H9 (cell line): ENCODE results near the gene STRN. TPM values are rescaled to one million over a fixed set of nuclear protein-coding genes. Genes with fewer than 3 reads are reported as not detected.

Experiments used
- DNase-seq: peaks from one replicate; pipeline ENCODE4 v3.0.0-alpha.2; 2017
- H2AFZ ChIP-seq: one replicate; pipeline ENCODE4 v1.6.1; 2013; ENCODE audit warnings: mild to moderate bottlenecking, low read length, control low read depth, moderate library complexity
- H2AK5ac ChIP-seq: 2 replicates; pipeline ENCODE4 v1.6.1; 2013; ENCODE audit warnings: low read length, control low read depth, mixed read lengths; ENCODE audit not compliant: insufficient read length
- H2BK120ac ChIP-seq: one replicate; pipeline ENCODE4 v1.6.1; 2013; ENCODE audit warnings: low read depth, mild to moderate bottlenecking, low read length, control low read depth, inconsistent platforms; ENCODE audit not compliant: poor library complexity, severe bottlenecking
- H2BK12ac ChIP-seq: 2 replicates; pipeline ENCODE4 v1.6.1; 2013; ENCODE audit warnings: low read length, control low read depth, mixed read lengths, low read depth; ENCODE audit not compliant: insufficient read length
- H2BK15ac ChIP-seq: 2 replicates; pipeline ENCODE4 v1.6.1; 2013; ENCODE audit warnings: low read depth, low read length, control low read depth
- H2BK20ac ChIP-seq: one replicate; pipeline ENCODE4 v1.6.1; 2013; ENCODE audit warnings: low read depth, mild to moderate bottlenecking, low read length, control low read depth, inconsistent platforms; ENCODE audit not compliant: poor library complexity, severe bottlenecking
- H2BK5ac ChIP-seq: 2 replicates; pipeline ENCODE4 v1.6.1; 2013; ENCODE audit warnings: low read length, control low read depth, mixed read lengths; ENCODE audit not compliant: insufficient read length
- H3K14ac ChIP-seq: 2 replicates; pipeline ENCODE4 v1.6.1; 2013; ENCODE audit warnings: low read length, control low read depth; ENCODE audit not compliant: insufficient read depth
- H3K18ac ChIP-seq: 2 replicates; pipeline ENCODE4 v1.6.1; 2013; ENCODE audit warnings: low read depth, mild to moderate bottlenecking, mixed read lengths, low read length, control low read depth; ENCODE audit not compliant: insufficient read length
- H3K23ac ChIP-seq: 2 replicates; pipeline ENCODE4 v1.6.1; 2013; ENCODE audit warnings: low read length, control low read depth, mixed read lengths, low read depth; ENCODE audit not compliant: insufficient read length
- H3K23me2 ChIP-seq: 2 replicates; pipeline ENCODE4 v1.6.1; 2013; ENCODE audit warnings: low read depth, mild to moderate bottlenecking, mixed read lengths, low read length, control low read depth; ENCODE audit not compliant: insufficient read length, poor library complexity, severe bottlenecking
- H3K27ac ChIP-seq: 2 replicates; pipeline ENCODE4 v1.5.1; 2013; ENCODE audit warnings: low read length, control low read depth, mixed read lengths, low read depth; ENCODE audit not compliant: insufficient read length
- H3K27me3 ChIP-seq: 2 replicates; pipeline ENCODE4 v1.6.1; 2013; ENCODE audit warnings: low read length, control low read depth, inconsistent platforms; ENCODE audit not compliant: insufficient read depth
- H3K4ac ChIP-seq: 2 replicates; pipeline ENCODE4 v1.6.1; 2013; ENCODE audit warnings: low read depth, mild to moderate bottlenecking, control low read depth, inconsistent platforms, low read length, moderate library complexity
- H3K4me1 ChIP-seq: 2 replicates; pipeline ENCODE4 v1.6.1; 2013; ENCODE audit warnings: low read length, control low read depth, inconsistent platforms; ENCODE audit not compliant: insufficient read depth
- H3K4me2 ChIP-seq: 2 replicates; pipeline ENCODE4 v1.6.1; 2013; ENCODE audit warnings: low read length, control low read depth, mixed read lengths; ENCODE audit not compliant: insufficient read length, insufficient read depth
- H3K56ac ChIP-seq: 2 replicates; pipeline ENCODE4 v1.6.1; 2013; ENCODE audit warnings: low read depth, mild to moderate bottlenecking, mixed read lengths, low read length, control low read depth; ENCODE audit not compliant: insufficient read length
- H3K79me1 ChIP-seq: 2 replicates; pipeline ENCODE4 v1.6.1; 2013; ENCODE audit warnings: low read depth, mild to moderate bottlenecking, moderate library complexity, low read length, control low read depth, inconsistent platforms; ENCODE audit not compliant: insufficient read depth, poor library complexity, severe bottlenecking
- H3K79me2 ChIP-seq: 2 replicates; pipeline ENCODE4 v1.6.1; 2013; ENCODE audit warnings: low read length, control low read depth, inconsistent platforms; ENCODE audit not compliant: insufficient read depth
- H3K9ac ChIP-seq: 2 replicates; pipeline ENCODE4 v1.6.1; 2013; ENCODE audit warnings: low read length, control low read depth, mixed read lengths; ENCODE audit not compliant: insufficient read length; ENCODE audit errors: extremely low read depth
- H3K9me3 ChIP-seq: one replicate; pipeline ENCODE4 v1.6.1; 2013; ENCODE audit warnings: low read depth, low read length, inconsistent platforms; ENCODE audit not compliant: control insufficient read depth
- H3T11ph ChIP-seq: one replicate; pipeline ENCODE4 v1.6.1; 2013; ENCODE audit warnings: mild to moderate bottlenecking, low read length, control low read depth, inconsistent platforms
- H4K20me1 ChIP-seq: one replicate; pipeline ENCODE4 v1.6.1; 2013; ENCODE audit not compliant: control insufficient read depth, insufficient read length, insufficient read depth
- H4K5ac ChIP-seq: 2 replicates; pipeline ENCODE4 v1.6.1; 2013; ENCODE audit warnings: low read depth, mild to moderate bottlenecking, mixed read lengths, low read length, control low read depth; ENCODE audit not compliant: insufficient read length
- H4K8ac ChIP-seq: replicated peaks from 2 replicates; pipeline ENCODE4 v1.6.1; 2013; ENCODE audit warnings: low read length, control low read depth, mixed read lengths, low read depth; ENCODE audit not compliant: insufficient read length
- H4K91ac ChIP-seq: 2 replicates; pipeline ENCODE4 v1.6.1; 2013; ENCODE audit warnings: low read depth, mild to moderate bottlenecking, moderate library complexity, mixed read lengths, low read length, control low read depth; ENCODE audit not compliant: insufficient read length
- H3K27ac Mint-ChIP-seq, 3 experiments: 2 replicates in 2 of 3; 3 replicates in 1 of 3; pipeline ENCODE4 v1.8.0; 2020 to 2021; ENCODE audit warnings: mixed read lengths in 3 of 3, mild to moderate bottlenecking in 1 of 3, moderate library complexity in 1 of 3
- H3K27me3 Mint-ChIP-seq: 2 replicates; pipeline ENCODE4 v1.8.0; 2021; ENCODE audit warnings: low read depth, mild to moderate bottlenecking, moderate library complexity, mixed read lengths
- H3K36me3 Mint-ChIP-seq, 3 experiments: 2 replicates in 2 of 3; 3 replicates in 1 of 3; pipeline ENCODE4 v1.8.0; 2020 to 2021; ENCODE audit warnings: low read depth in 3 of 3, mixed read lengths in 3 of 3; ENCODE audit not compliant: insufficient read depth in 1 of 3
- H3K4me1 Mint-ChIP-seq, 2 experiments: 2 replicates each; pipeline ENCODE4 v1.8.0; 2020; ENCODE audit warnings: mixed read lengths in 2 of 2
- H3K4me3 Mint-ChIP-seq, 2 experiments: 2 replicates in 1 of 2; 3 replicates in 1 of 2; pipeline ENCODE4 v1.8.0; 2020 to 2021; ENCODE audit warnings: mild to moderate bottlenecking in 2 of 2, mixed read lengths in 2 of 2, moderate library complexity in 1 of 2
- H3K9me3 Mint-ChIP-seq, 2 experiments: 2 replicates in 1 of 2; 3 replicates in 1 of 2; pipeline ENCODE4 v1.8.0; 2020; ENCODE audit warnings: mild to moderate bottlenecking in 2 of 2, mixed read lengths in 2 of 2, moderate library complexity in 1 of 2
- WGBS: extraction: QIAGEN DNeasy Blood & Tissue Kit; methylation state at CpG from one replicate; pipeline ENCODE4 v1.1.7; 2013; ENCODE audit warnings: missing lambda C conversion rate, low lambda C conversion rate, mixed read lengths; ENCODE audit not compliant: insufficient read length; ENCODE audit errors: extremely low coverage; 5-methylcytosine and 5-hydroxymethylcytosine counted together
- total RNA-seq: library from RNA; stranded (reverse); gene quantifications from 2 replicates; pipeline ENCODE4 v1.2.1, GENCODE V29; 2021
- TF ChIP-seq, protein P1 (sequence below): fragments of 200-600 bp; sonication (generic); conservative IDR thresholded peaks from 3 replicates; pipeline ENCODE4 v1.8.0; 2021; ENCODE audit warnings: antibody characterized with exemption, mild to moderate bottlenecking

STRN gene
- total RNA-seq, 1 experiment from 2014 or later: 31.7 TPM

DNA sequence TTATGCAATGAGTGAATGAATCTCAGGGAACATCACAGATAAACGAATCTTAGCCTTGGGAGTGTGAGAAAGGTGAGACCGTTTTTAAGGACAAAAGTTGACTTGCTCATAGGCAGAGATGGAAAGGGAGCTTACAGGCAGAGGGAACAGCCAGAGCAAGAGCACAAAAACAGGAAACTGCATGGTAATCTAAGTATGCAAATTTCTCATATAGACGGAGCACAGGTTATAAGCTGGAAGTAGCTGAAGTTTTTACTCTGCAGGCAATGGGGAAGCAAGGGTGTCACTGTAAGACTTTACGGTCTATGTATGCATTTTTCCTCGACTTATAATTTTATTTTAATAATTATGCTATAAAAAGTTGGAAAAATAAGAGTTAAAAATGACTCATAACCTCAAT lies 44.8 kb upstream of the STRN start:
- Mint-ChIP-seq H3K4me1 (peaks cover 3% of the 10 kb centered on the region in 2 experiments; a peak in 3 of 4 replicates), H3K27me3 (no peaks in the 10 kb centered on the region), H3K4me3 (no peak overlapping the region), H3K36me3 (peaks cover 1 to 18% (median 16%) of the 10 kb centered on the region in 3 experiments; a peak in 3 of 7 replicates), H3K9me3 (no peaks in the 10 kb centered on the region), H3K27ac (peak overlapping the region; percentile 1 to 41 (median 4); a peak in 3 of 7 replicates)
- Histone ChIP-seq H2AFZ (no peak overlapping the region), H3K79me1 (no peaks in the 10 kb centered on the region), H3K4me2 (peak overlapping the region; percentile 25), H3K4ac (no peak overlapping the region), H4K20me1 (no peaks in the 10 kb centered on the region), H3K23me2 (no peaks in the 10 kb centered on the region), H4K8ac (no peak overlapping the region), H3K56ac (no peak overlapping the region), H2BK120ac (no peak overlapping the region), H3K9me3 (no peaks in the 10 kb centered on the region), H3K27me3 (no peaks in the 10 kb centered on the region), H3K9ac (no peak overlapping the region), H2BK5ac (no peak overlapping the region), H3K18ac (no peak overlapping the region), H3T11ph (no peak overlapping the region), H4K91ac (no peak overlapping the region), H3K79me2 (no peaks in the 10 kb centered on the region), H2AK5ac (no peak overlapping the region), H3K27ac (peak overlapping the region; percentile 77), H2BK20ac (no peak overlapping the region), H3K14ac (no peak overlapping the region), H2BK12ac (no peak overlapping the region), H2BK15ac (no peak overlapping the region), H3K4me1 (no peaks in the 10 kb centered on the region; the same call in 1 of the 2 replicates), H4K5ac (no peak overlapping the region), H3K23ac (no peak overlapping the region)
- WGBS: no CpG with 5 or more reads among the region's 5 CpGs
- TF ChIP-seq, protein P1, sequence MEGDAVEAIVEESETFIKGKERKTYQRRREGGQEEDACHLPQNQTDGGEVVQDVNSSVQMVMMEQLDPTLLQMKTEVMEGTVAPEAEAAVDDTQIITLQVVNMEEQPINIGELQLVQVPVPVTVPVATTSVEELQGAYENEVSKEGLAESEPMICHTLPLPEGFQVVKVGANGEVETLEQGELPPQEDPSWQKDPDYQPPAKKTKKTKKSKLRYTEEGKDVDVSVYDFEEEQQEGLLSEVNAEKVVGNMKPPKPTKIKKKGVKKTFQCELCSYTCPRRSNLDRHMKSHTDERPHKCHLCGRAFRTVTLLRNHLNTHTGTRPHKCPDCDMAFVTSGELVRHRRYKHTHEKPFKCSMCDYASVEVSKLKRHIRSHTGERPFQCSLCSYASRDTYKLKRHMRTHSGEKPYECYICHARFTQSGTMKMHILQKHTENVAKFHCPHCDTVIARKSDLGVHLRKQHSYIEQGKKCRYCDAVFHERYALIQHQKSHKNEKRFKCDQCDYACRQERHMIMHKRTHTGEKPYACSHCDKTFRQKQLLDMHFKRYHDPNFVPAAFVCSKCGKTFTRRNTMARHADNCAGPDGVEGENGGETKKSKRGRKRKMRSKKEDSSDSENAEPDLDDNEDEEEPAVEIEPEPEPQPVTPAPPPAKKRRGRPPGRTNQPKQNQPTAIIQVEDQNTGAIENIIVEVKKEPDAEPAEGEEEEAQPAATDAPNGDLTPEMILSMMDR: no peak
- no peak for DNase-seq
